HepG2 (cell line): Measurements from ENCODE around the gene GPR158. TPM values are rescaled to one million over a fixed set of nuclear protein-coding genes. Genes with fewer than 3 reads are reported as not detected.

Experiments
- ATAC-seq: fragments of 200-7000 bp; cut with Tn5 transposase; 3 replicates; pipeline ENCODE4 v1.9.1; 2020; ENCODE audit warnings: mild to moderate bottlenecking, moderate library complexity
- BruUV-seq: library from RNA; stranded (reverse); fragments of 400-500 nt; replicated peaks from 2 replicates; lab custom pipeline; 2021; lab: Mats Ljungman, UMichigan
- CTCF ChIA-PET: fragments of 300-600 bp; formaldehyde crosslinking; extraction: SDS; loops from one replicate; lab custom pipeline; 2021; ENCODE audit warnings: low total read pairs, inconsistent platforms, low intra/inter-chr PET ratio; lab: Yijun Ruan, JAX
- POLR2A ChIA-PET: fragments of 350-600 bp; sonication (Branson Sonifier 250); formaldehyde crosslinking; loops from one replicate; lab custom pipeline; 2020; ENCODE audit warnings: antibody characterized with exemption, inconsistent platforms; lab: Yijun Ruan, JAX
- DNase-seq: peaks from one replicate; pipeline ENCODE4 v3.0.0-alpha.2; 2015; ENCODE audit warnings: low spot score
- FAIRE-seq: peaks from 3 replicates; lab custom pipeline; 2011; peaks lifted over from hg19 to GRCh38; lab: Jason Lieb, UNC
- H2AFZ ChIP-seq: one replicate; pipeline ENCODE4 v1.6.1; 2011; ENCODE audit warnings: low read length, inconsistent platforms
- H3K27ac ChIP-seq: fragments of 300-600 bp; 3 replicates; pipeline ENCODE4 v1.8.0; 2011; ENCODE audit warnings: mixed run types, mild to moderate bottlenecking, mixed read lengths, low read length, inconsistent platforms; ENCODE audit not compliant: insufficient read depth; ENCODE audit errors: extremely low read length
- H3K27me3 ChIP-seq, 2 experiments: fragments of 200-600 bp in 1 of 2; 2 replicates in 1 of 2; 3 replicates in 1 of 2; pipeline versions ENCODE4 v1.6.0 to v1.8.0; 2011; ENCODE audit warnings: low read length in 2 of 2, mild to moderate bottlenecking in 2 of 2, moderate library complexity in 2 of 2, inconsistent platforms in 1 of 2; ENCODE audit not compliant: insufficient read depth in 2 of 2, control insufficient read depth in 1 of 2
- H3K36me3 ChIP-seq, 2 experiments: fragments of 200-600 bp in 1 of 2; replicated peaks in 1 of 2; 2 replicates in 1 of 2; 3 replicates in 1 of 2; pipeline versions ENCODE4 v1.5.1 to v1.8.0; 2011; ENCODE audit warnings: low read length in 2 of 2, inconsistent platforms in 1 of 2; ENCODE audit not compliant: insufficient read depth in 2 of 2, control insufficient read depth in 1 of 2
- H3K4me1 ChIP-seq: 2 replicates; pipeline ENCODE4 v1.5.1; 2012; ENCODE audit warnings: low read length, inconsistent platforms; ENCODE audit not compliant: insufficient read depth
- H3K4me2 ChIP-seq: 2 replicates; pipeline ENCODE4 v1.6.0; 2011; ENCODE audit warnings: low read depth, low read length, inconsistent platforms
- H3K4me3 ChIP-seq, 3 experiments: fragments of 200-600 bp in 1 of 3; sonication (generic), shearing (Covaris generic) in 1 of 3; replicated peaks in 1 of 3; 2 replicates each; pipeline ENCODE4 v1.5.1; 2011 to 2016; ENCODE audit warnings: low read length in 3 of 3, inconsistent platforms in 2 of 3, low read depth in 2 of 3, mild to moderate bottlenecking in 2 of 3, control low read depth in 1 of 3, mixed read lengths in 1 of 3; ENCODE audit not compliant: insufficient read depth in 1 of 3
- H3K79me2 ChIP-seq: one replicate; pipeline ENCODE4 v1.6.1; 2011; ENCODE audit warnings: low read length, inconsistent platforms; ENCODE audit not compliant: insufficient read depth
- H3K9ac ChIP-seq: 2 replicates; pipeline ENCODE4 v1.6.0; 2011; ENCODE audit warnings: mild to moderate bottlenecking, low read depth, low read length, inconsistent platforms; ENCODE audit not compliant: insufficient read depth
- H3K9me3 ChIP-seq: 2 replicates; pipeline ENCODE4 v1.5.1; 2012; ENCODE audit warnings: mild to moderate bottlenecking, low read length
- H4K20me1 ChIP-seq: 2 replicates; pipeline ENCODE4 v1.6.0; 2011; ENCODE audit warnings: inconsistent platforms, mild to moderate bottlenecking, low read length, moderate library complexity; ENCODE audit not compliant: insufficient read depth
- AHDC1 ChIP-seq: sonication (generic); formaldehyde crosslinking; IDR thresholded peaks from 2 replicates; pipeline ENCODE4 v1.5.1; 2020; ENCODE audit warnings: mild to moderate bottlenecking, missing genetic modification reagents, borderline replicate concordance
- ATF4 ChIP-seq, 2 experiments: fragments of 450-650 bp in 1 of 2; sonication (generic) in 1 of 2; formaldehyde crosslinking; IDR thresholded peaks; 2 replicates each; pipeline versions ENCODE4 v1.5.0 to v1.8.0; 2020 to 2022; ENCODE audit warnings: mild to moderate bottlenecking in 1 of 2, missing genetic modification reagents in 1 of 2
- FIP1L1 ChIP-seq: fragments of 200-400 bp; formaldehyde crosslinking; IDR thresholded peaks from 2 replicates; pipeline ENCODE4 v1.6.1; 2018; ENCODE audit warnings: low read depth, mild to moderate bottlenecking, low read length, moderate library complexity, borderline replicate concordance; ENCODE audit not compliant: insufficient read depth
- FOXP4 ChIP-seq: sonication (generic); formaldehyde crosslinking; IDR thresholded peaks from 2 replicates; pipeline ENCODE4 v1.4.0; 2020; ENCODE audit warnings: missing genetic modification reagents
- HOXA9 ChIP-seq: sonication (generic); formaldehyde crosslinking; IDR thresholded peaks from 2 replicates; pipeline ENCODE4 v1.8.1; 2022; ENCODE audit warnings: missing genetic modification reagents, mild to moderate bottlenecking, moderate library complexity, borderline replicate concordance
- KLF12 ChIP-seq: sonication (generic); formaldehyde crosslinking; IDR thresholded peaks from 2 replicates; pipeline ENCODE4 v1.4.0; 2020; ENCODE audit warnings: missing genetic modification reagents, borderline replicate concordance
- MTA3 ChIP-seq: sonication (generic); formaldehyde crosslinking; IDR thresholded peaks from 2 replicates; pipeline ENCODE4 v1.4.0; 2020; ENCODE audit warnings: missing genetic modification reagents
- USF2 ChIP-seq, 2 experiments: sonication (generic) in 1 of 2; formaldehyde crosslinking in 1 of 2; IDR thresholded peaks; 2 replicates each; pipeline versions ENCODE4 v1.5.1 to v1.6.1; 2011 to 2020; ENCODE audit warnings: borderline replicate concordance in 1 of 2, low read depth in 1 of 2, low read length in 1 of 2, mild to moderate bottlenecking in 1 of 2, missing genetic modification reagents in 1 of 2, moderate library complexity in 1 of 2
- ZFX ChIP-seq: sonication (generic); formaldehyde crosslinking; IDR thresholded peaks from 2 replicates; pipeline ENCODE4 v1.4.0; 2020; ENCODE audit warnings: mild to moderate bottlenecking, low read depth, missing genetic modification reagents, moderate library complexity
- ZNF878 ChIP-seq: sonication (generic); formaldehyde crosslinking; IDR thresholded peaks from 2 replicates; pipeline ENCODE4 v1.8.1; 2023; ENCODE audit warnings: mild to moderate bottlenecking, missing genetic modification reagents, moderate library complexity
- WGBS: methylation state at CpG from one replicate; pipeline ENCODE4 v1.1.6; 2017; ENCODE audit warnings: low lambda C conversion rate; 5-methylcytosine and 5-hydroxymethylcytosine counted together
- in situ Hi-C: cut with HindIII; loops from 2 replicates; pipeline ENCODE4 v1.10.0; 2017; ENCODE audit warnings: low pct_unique_long_range_greater_than_20kb; ENCODE audit not compliant: extremely low pct_ligation_motif_present
- intact Hi-C: fragments of 100-400 bp; cut with micrococcal nuclease; formaldehyde crosslinking; loops from one replicate; pipeline ENCODE4 v1.10.0; 2022; ENCODE audit not compliant: unreplicated experiment
- polyA plus RNA-seq, 8 experiments: library from polyadenylated mRNA; depleted of rRNA in 3 of 8; stranded (reverse) in 7 of 8; unstranded in 1 of 8; fragments of >200 nt; fragmentation: Illumina TruSeq in 4 of 8; extraction: Trizol in 4 of 8; gene quantifications; 2 replicates each; pipeline versions ENCODE4 v1.2.1 to v1.2.3, GENCODE V29; 2011 to 2016; ENCODE audit warnings: low read depth in 4 of 8, missing spikeins in 1 of 8, mixed read lengths in 1 of 8; ENCODE audit not compliant: insufficient read depth in 1 of 8
- total RNA-seq, 5 experiments: library from RNA; depleted of rRNA; stranded (reverse); fragments of >200 nt; fragmentation: Illumina TruSeq; extraction: Trizol; gene quantifications; 2 replicates each; pipeline ENCODE4 v1.2.3, GENCODE V29; 2016; ENCODE audit warnings: low read depth in 1 of 5

The GPR158 gene
- total and polyA plus RNA-seq, 2 of the 13 experiments (the other 11 are each of a cell fraction or from before 2014, with no cell fraction given): not detected

GRCh38 chr10:25261110-25261509 is 86.3 kb downstream of the GPR158 start:
- FAIRE-seq: no peak
- ChIA-PET POLR2A (no interaction called here), CTCF (no interaction called here)
- no peaks in the 10 kb centered on the region for H3K9me3 ChIP-seq
- H3K4me1 ChIP-seq: peaks cover 10% of the 10 kb centered on the region
- intact Hi-C loops: no loop called here
- in situ Hi-C loops: no loop called here
- H3K79me2 ChIP-seq: no peaks in the 10 kb centered on the region
- no peak overlapping the region for H3K4me2 ChIP-seq
- no peak for ATAC-seq
- TF ChIP-seq AHDC1 (CRISPR knock-in tag): no peak
- no peak for TF ChIP-seq FOXP4 (CRISPR knock-in tag)
- no peak for TF ChIP-seq ZFX
- no peak for TF ChIP-seq ATF4 (CRISPR knock-in tag; IDR thresholded peaks at IDR 0.05)
- no peak for TF ChIP-seq FIP1L1
- TF ChIP-seq KLF12 (CRISPR knock-in tag): no peak
- no peak for TF ChIP-seq USF2 (IDR thresholded peaks at IDR 0.05; ENCODE audit: low read depth, low read length)
- no peak for TF ChIP-seq USF2 (CRISPR knock-in tag; IDR thresholded peaks at IDR 0.05; ENCODE audit: borderline replicate concordance)
- no peak for TF ChIP-seq MTA3 (CRISPR knock-in tag)
- TF ChIP-seq HOXA9: no peak
- no peak for TF ChIP-seq ZNF878 (CRISPR knock-in tag)
- H3K4me3 ChIP-seq: no peak overlapping the region
- H3K9ac ChIP-seq: no peak overlapping the region
- H3K27ac ChIP-seq: no peak overlapping the region
- no peaks in the 10 kb centered on the region; a peak in 1 of 5 replicates for H3K27me3 ChIP-seq
- DNase-seq: no peak
- H4K20me1 ChIP-seq: no peaks in the 10 kb centered on the region
- 0% methylated on average over 2 of the region's 2 CpGs for WGBS
- H3K36me3 ChIP-seq: no peaks in the 10 kb centered on the region
- no peak overlapping the region for H2AFZ ChIP-seq
- no TSS peak for BruUV-seq
